H1 (cell line): ENCODE results near the gene SLC44A5. TPM values are rescaled to one million over a fixed set of nuclear protein-coding genes. Genes with fewer than 3 reads are reported as not detected.

Experiments used
- CTCF ChIA-PET: fragments of 300-600 bp; sonication (Branson Sonifier 250); formaldehyde crosslinking; loops from one replicate; lab custom pipeline; 2021; ENCODE audit not compliant: partially characterized antibody; lab: Charles Lee
- POLR2A ChIA-PET: fragments of 300-600 bp; sonication (Branson Sonifier 250); formaldehyde crosslinking; loops from one replicate; lab custom pipeline; 2021; ENCODE audit warnings: inconsistent platforms; ENCODE audit not compliant: partially characterized antibody; lab: Charles Lee
- DNase-seq, 2 experiments: peaks; one replicate each; pipeline versions ENCODE4 v3.0.0 to v3.0.0-alpha.2; 2010 to 2022; ENCODE audit warnings: low spot score in 2 of 2, low read depth in 1 of 2, mixed read lengths in 1 of 2
- FAIRE-seq: peaks from 2 replicates; lab custom pipeline; 2011; peaks lifted over from hg19 to GRCh38; lab: Jason Lieb, UNC
- H2AFZ ChIP-seq: 2 replicates; pipeline ENCODE4 v1.8.1; 2012; ENCODE audit warnings: low read length, inconsistent platforms
- H2AK5ac ChIP-seq: 2 replicates; pipeline ENCODE4 v1.6.1; 2013; ENCODE audit warnings: low read depth, low read length
- H2BK120ac ChIP-seq: replicated peaks from 2 replicates; pipeline ENCODE3; 2013; ENCODE audit warnings: low read depth, low read length, inconsistent platforms
- H2BK12ac ChIP-seq: 2 replicates; pipeline ENCODE4 v1.6.1; 2013; ENCODE audit warnings: low read depth, low read length
- H2BK15ac ChIP-seq: 2 replicates; pipeline ENCODE4 v1.6.1; 2013; ENCODE audit warnings: low read length
- H2BK20ac ChIP-seq: 2 replicates; pipeline ENCODE4 v1.6.1; 2013; ENCODE audit warnings: low read length
- H2BK5ac ChIP-seq: 2 replicates; pipeline ENCODE4 v1.6.1; 2013; ENCODE audit warnings: low read depth, low read length
- H3K14ac ChIP-seq: 2 replicates; pipeline ENCODE4 v1.6.1; 2013; ENCODE audit warnings: inconsistent platforms; ENCODE audit not compliant: insufficient read length
- H3K18ac ChIP-seq: 2 replicates; pipeline ENCODE4 v1.6.1; 2013; ENCODE audit warnings: low read length; ENCODE audit errors: extremely low read depth
- H3K23ac ChIP-seq: 2 replicates; pipeline ENCODE4 v1.6.1; 2013; ENCODE audit warnings: inconsistent platforms; ENCODE audit not compliant: insufficient read length
- H3K23me2 ChIP-seq: 2 replicates; pipeline ENCODE4 v1.6.1; 2013; ENCODE audit warnings: low read depth, low read length
- H3K27ac ChIP-seq: 2 replicates; pipeline ENCODE4 v1.6.1; 2011; ENCODE audit warnings: low read depth, low read length, inconsistent platforms
- H3K27me3 ChIP-seq, 4 experiments: replicated peaks in 1 of 4; 1 replicate in 1 of 4; 2 replicates in 3 of 4; pipeline versions ENCODE4 v1.6.1 to v1.8.1; 2011 to 2013; ENCODE audit warnings: low read length in 3 of 4, mild to moderate bottlenecking in 3 of 4, inconsistent platforms in 2 of 4, mixed read lengths in 2 of 4, moderate library complexity in 1 of 4; ENCODE audit not compliant: control insufficient read depth in 3 of 4, insufficient read depth in 3 of 4; ENCODE audit errors: extremely low read depth in 1 of 4
- H3K36me3 ChIP-seq, 4 experiments: 2 replicates each; pipeline versions ENCODE4 v1.6.1 to v1.8.1; 2011 to 2013; ENCODE audit warnings: mild to moderate bottlenecking in 4 of 4, low read length in 3 of 4, moderate library complexity in 2 of 4, control low read depth in 1 of 4, inconsistent platforms in 1 of 4; ENCODE audit not compliant: insufficient read depth in 4 of 4, control insufficient read depth in 2 of 4
- H3K4ac ChIP-seq: replicated peaks from 2 replicates; pipeline ENCODE3; 2013; ENCODE audit warnings: low read length, low read depth, mixed read lengths, inconsistent platforms; ENCODE audit not compliant: insufficient read length
- H3K4me1 ChIP-seq, 4 experiments: replicated peaks in 1 of 4; 1 replicate in 1 of 4; 2 replicates in 3 of 4; pipeline versions ENCODE4 v1.6.1 to v1.8.1; 2011 to 2013; ENCODE audit warnings: low read length in 3 of 4, inconsistent platforms in 2 of 4, mixed read lengths in 1 of 4; ENCODE audit not compliant: insufficient read depth in 4 of 4, control insufficient read depth in 3 of 4
- H3K4me2 ChIP-seq, 2 experiments: 2 replicates each; pipeline versions ENCODE4 v1.6.1 to v1.8.1; 2011 to 2013; ENCODE audit warnings: low read depth in 2 of 2, low read length in 2 of 2, control low read depth in 1 of 2, inconsistent platforms in 1 of 2, mild to moderate bottlenecking in 1 of 2; ENCODE audit not compliant: insufficient read depth in 1 of 2
- H3K4me3 ChIP-seq, 4 experiments: fragments of 200-600, 300-600 bp in 1 of 4; sonication (generic), shearing (Covaris generic), sonication (Bioruptor Twin) in 1 of 4; 2 replicates each; pipeline versions ENCODE4 v1.5.1 to v1.8.1; 2011 to 2016; ENCODE audit warnings: low read length in 4 of 4, low read depth in 3 of 4, control low read depth in 2 of 4, inconsistent platforms in 2 of 4, mild to moderate bottlenecking in 2 of 4, mixed read lengths in 1 of 4, moderate library complexity in 1 of 4; ENCODE audit not compliant: insufficient read depth in 2 of 4; ENCODE audit errors: extremely low read depth in 1 of 4
- H3K56ac ChIP-seq: replicated peaks from 2 replicates; pipeline ENCODE3; 2013; ENCODE audit warnings: low read depth, mild to moderate bottlenecking, mixed read lengths, low read length, inconsistent platforms; ENCODE audit not compliant: insufficient read length
- H3K79me1 ChIP-seq: 2 replicates; pipeline ENCODE4 v1.6.1; 2013; ENCODE audit warnings: low read depth, low read length, control low read depth
- H3K79me2 ChIP-seq, 2 experiments: 2 replicates each; pipeline versions ENCODE4 v1.6.1 to v1.8.1; 2012 to 2013; ENCODE audit warnings: low read length in 2 of 2, mild to moderate bottlenecking in 2 of 2, inconsistent platforms in 1 of 2; ENCODE audit not compliant: insufficient read depth in 2 of 2, control insufficient read depth in 1 of 2
- H3K9ac ChIP-seq, 4 experiments: replicated peaks in 1 of 4; 1 replicate in 1 of 4; 2 replicates in 3 of 4; pipeline versions ENCODE4 v1.6.1 to v1.8.1; 2011 to 2013; ENCODE audit warnings: low read depth in 3 of 4, low read length in 3 of 4, control low read depth in 2 of 4, mild to moderate bottlenecking in 2 of 4, moderate library complexity in 2 of 4, inconsistent platforms in 1 of 4; ENCODE audit errors: extremely low read depth in 1 of 4
- H3K9me3 ChIP-seq, 2 experiments: 2 replicates each; pipeline versions ENCODE4 v1.6.1 to v1.8.1; 2012 to 2013; ENCODE audit warnings: mild to moderate bottlenecking in 2 of 2, moderate library complexity in 2 of 2, control low read depth in 1 of 2, inconsistent platforms in 1 of 2, low read depth in 1 of 2, low read length in 1 of 2, mixed read lengths in 1 of 2; ENCODE audit not compliant: insufficient read depth in 2 of 2
- H4K20me1 ChIP-seq, 2 experiments: replicated peaks in 1 of 2; 2 replicates each; pipeline versions ENCODE3 to v1.8.1; 2011 to 2013; ENCODE audit warnings: inconsistent platforms in 2 of 2, low read length in 2 of 2, mild to moderate bottlenecking in 1 of 2; ENCODE audit not compliant: insufficient read depth in 2 of 2, control insufficient read depth in 1 of 2
- H4K5ac ChIP-seq: 2 replicates; pipeline ENCODE4 v1.6.1; 2013; ENCODE audit warnings: low read length, low read depth, mixed read lengths, inconsistent platforms; ENCODE audit not compliant: insufficient read length
- H4K8ac ChIP-seq: 2 replicates; pipeline ENCODE4 v1.8.0; 2013; ENCODE audit warnings: mild to moderate bottlenecking, moderate library complexity, low read length, inconsistent platforms; ENCODE audit not compliant: insufficient read depth; ENCODE audit errors: extremely low read depth
- H4K91ac ChIP-seq: replicated peaks from 2 replicates; pipeline ENCODE3; 2013; ENCODE audit warnings: low read length, mixed read lengths, inconsistent platforms; ENCODE audit not compliant: insufficient read length
- ASH2L ChIP-seq: fragments of 200-600, 300-600 bp; sonication (generic); IDR thresholded peaks from one replicate; pipeline ENCODE4 v1.7.1; 2017; ENCODE audit warnings: low read length
- CBX5 ChIP-seq: fragments of 300-800, 300-1000 bp; sonication (generic); IDR thresholded peaks from 2 replicates; pipeline ENCODE4 v1.7.1; 2016; ENCODE audit warnings: antibody characterized with exemption, low read length, low read depth
- CBX8 ChIP-seq: fragments of 300-800, 300-1000 bp; sonication (generic); IDR thresholded peaks from 2 replicates; pipeline ENCODE4 v1.7.1; 2016; ENCODE audit warnings: low read depth, low read length, borderline replicate concordance
- CREB1 ChIP-seq: IDR thresholded peaks from 2 replicates; pipeline ENCODE4 v1.6.1; 2012; ENCODE audit warnings: inconsistent platforms
- CTBP2 ChIP-seq: IDR thresholded peaks from 2 replicates; pipeline ENCODE4 v1.7.0; 2011; ENCODE audit warnings: borderline replicate concordance, mild to moderate bottlenecking, moderate library complexity, mixed read lengths, low read length; ENCODE audit not compliant: insufficient read depth, insufficient read length
- EP300 ChIP-seq, 2 experiments: IDR thresholded peaks; 1 replicate in 1 of 2; 2 replicates in 1 of 2; pipeline ENCODE4 v1.6.1; 2011 to 2012; ENCODE audit warnings: low read depth in 2 of 2, low read length in 2 of 2, mild to moderate bottlenecking in 2 of 2, borderline replicate concordance in 1 of 2, inconsistent platforms in 1 of 2, moderate library complexity in 1 of 2
- RBBP5 ChIP-seq: IDR thresholded peaks from 2 replicates; pipeline ENCODE4 v1.7.1; 2012; ENCODE audit warnings: low read depth, mild to moderate bottlenecking, inconsistent platforms, low read length, moderate library complexity, borderline replicate concordance
- RNF2 ChIP-seq: fragments of 200-900, 300-1000 bp; sonication (generic); IDR thresholded peaks from 2 replicates; pipeline ENCODE4 v1.7.1; 2016; ENCODE audit warnings: borderline replicate concordance, low read depth, mild to moderate bottlenecking, antibody characterized with exemption, low read length; ENCODE audit not compliant: poor library complexity, severe bottlenecking; ENCODE audit errors: missing control alignments
- WGBS, 2 experiments: shearing (Covaris generic) in 1 of 2; methylation state at CpG; one replicate each; pipeline versions ENCODE4 v1.1.6 to v1.1.7; 2013 to 2015; ENCODE audit warnings: low lambda C conversion rate in 2 of 2, mixed read lengths in 2 of 2, inconsistent platforms in 1 of 2, low coverage in 1 of 2, missing lambda C conversion rate in 1 of 2; ENCODE audit not compliant: insufficient replicate concordance in 2 of 2, insufficient coverage in 1 of 2, insufficient read length in 1 of 2; ENCODE audit errors: extremely low coverage in 1 of 2, missing lambda C conversion rate in 1 of 2; 5-methylcytosine and 5-hydroxymethylcytosine counted together
- long read RNA-seq, 2 experiments: library from RNA in 1 of 2; library from capped mRNA in 1 of 2; stranded (forward); transcript quantifications; one replicate each; pipeline ENCODE4 v2.0.0, GENCODE V29; 2021; ENCODE audit warnings: inconsistent platforms in 1 of 2
- polyA minus RNA-seq, 3 experiments: library from RNA; depleted of rRNA, polyadenylated mRNA; stranded (reverse); fragments of >200 nt; gene quantifications; 1 replicate in 2 of 3; 2 replicates in 1 of 3; pipeline ENCODE4 v1.2.3, GENCODE V29; 2011
- polyA plus RNA-seq, 7 experiments: library from polyadenylated mRNA; depleted of rRNA in 3 of 7; stranded (reverse) in 5 of 7; unstranded in 2 of 7; fragments of >200 nt in 5 of 7; fragments of 200-250 nt in 2 of 7; gene quantifications; 1 replicate in 5 of 7; 2 replicates in 1 of 7; 4 replicates in 1 of 7; pipeline versions ENCODE4 v1.2.1 to v1.2.3, GENCODE V29; 2011 to 2013; ENCODE audit warnings: missing spikeins in 2 of 7, mixed read lengths in 2 of 7
- total RNA-seq: library from RNA; stranded (reverse); fragmentation: NEBNext Ultra II Directional; extraction: Animal tissue kit (Norgen Biotek cat#: 25700); gene quantifications from 2 replicates; pipeline ENCODE4 v1.2.1, GENCODE V29; 2021
- TF ChIP-seq, protein P1 (sequence below): IDR thresholded peaks from 2 replicates; pipeline ENCODE4 v1.6.1; 2011; ENCODE audit warnings: low read length, improper control_type of control experiment

The SLC44A5 gene
- total RNA-seq (2.7 and 3.3 TPM in 2 replicates), polyA plus RNA-seq (2011; rRNA removed) (1.4 and 1.8 TPM in 2 replicates), polyA minus RNA-seq (2011; rRNA and poly(A)+ RNA removed) (3.2 and 4.1 TPM in 2 replicates)
- polyA plus RNA-seq (2011; cell fraction: cytosol; rRNA removed) = 2.5 TPM
- polyA plus RNA-seq (2011; cell fraction: nucleus; rRNA removed) = 2.2 TPM
- polyA plus RNA-seq (2012, experiment 1 of 2) = 0.70 to 2.3 TPM (median 1.2 TPM) in 4 replicates
- 0.18 TPM for polyA plus RNA-seq (2012, experiment 2 of 2)
- polyA plus RNA-seq (2013, experiment 1 of 2) = 3.1 TPM
- polyA plus RNA-seq (2013, experiment 2 of 2) = 2.6 TPM
- polyA minus RNA-seq (2011; cell fraction: cytosol; rRNA and poly(A)+ RNA removed) = 1.8 TPM
- polyA minus RNA-seq (2011; cell fraction: nucleus; rRNA and poly(A)+ RNA removed) = 6.0 TPM
- long read RNA-seq, experiment 1, partial matches to known transcripts = 0 of 1 reads
- long read RNA-seq, experiment 1, other reads (novel, unspliced or antisense) = 1 of 1 reads
- long read RNA-seq, experiment 2, partial matches to known transcripts = 0 of 1 reads
- long read RNA-seq, experiment 2, other reads (novel, unspliced or antisense) = 1 of 1 reads

DNA sequence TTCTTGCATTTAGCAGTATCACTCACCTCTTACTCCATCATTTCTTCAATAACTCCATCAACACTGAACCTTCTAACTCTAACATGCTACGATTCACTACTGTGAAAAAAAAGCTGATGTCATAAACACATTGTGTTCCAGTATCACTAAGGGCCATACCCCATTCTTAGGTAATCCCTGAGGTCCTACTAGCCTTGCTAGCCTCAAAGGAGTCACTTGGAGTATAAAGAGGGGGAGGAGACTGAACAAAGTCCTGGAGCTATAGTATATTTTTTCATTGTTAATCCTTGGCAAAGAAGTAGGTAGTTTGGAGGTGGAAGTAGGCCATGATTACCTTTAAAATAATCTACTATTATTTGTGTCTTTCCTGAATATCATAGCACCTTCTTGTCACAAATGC is at the start of gene SLC44A5:
Gene SLC44A5 (minus strand): TSS at position 101 of the 400 bp plus-strand sequence. CDS start 69,667 bp downstream, outside the sequence.
- peaks cover 0 to 25% (median 19%) of the 10 kb centered on the region in 4 experiments; a peak in 6 of 7 replicates for H3K27me3 ChIP-seq
- POLR2A ChIA-PET = no interaction called here
- no peak within 1 kb of the TSS for H2BK5ac ChIP-seq
- no peak within 1 kb of the TSS for H3K9ac ChIP-seq
- H3K18ac ChIP-seq = no peak within 1 kb of the TSS
- H3K4ac ChIP-seq = no peak within 1 kb of the TSS
- H2BK20ac ChIP-seq = no peak within 1 kb of the TSS
- H2BK120ac ChIP-seq = no peak within 1 kb of the TSS
- H2BK12ac ChIP-seq = no peak within 1 kb of the TSS
- CTCF ChIA-PET = interaction anchor here (0.6 to 2.7 kb wide), 2 partner anchors 21 to 154 kb away, joined by 3 to 8 read pairs; no protein-coding TSS in a partner anchor
- peaks cover 0 to 4% (median 0%) of the 10 kb centered on the region in 4 experiments; a peak in 1 of 7 replicates for H3K4me1 ChIP-seq
- H3K36me3 ChIP-seq = no peaks in the 10 kb centered on the region
- H4K91ac ChIP-seq = no peak within 1 kb of the TSS
- FAIRE-seq = no peak
- H3K14ac ChIP-seq = no peak within 1 kb of the TSS
- no peaks in the 10 kb centered on the region for H3K9me3 ChIP-seq
- no peak within 1 kb of the TSS for H3K4me2 ChIP-seq
- 92 to 100% methylated on average over 1 of the region's 1 CpG for WGBS, 2 experiments
- H3K4me3 ChIP-seq = no peak within 1 kb of the TSS
- H4K8ac ChIP-seq = no peak within 1 kb of the TSS
- H3K27ac ChIP-seq = no peak within 1 kb of the TSS
- no peak within 1 kb of the TSS for H3K23ac ChIP-seq
- H3K56ac ChIP-seq = no peak within 1 kb of the TSS
- H2AK5ac ChIP-seq = no peak within 1 kb of the TSS
- no peak for DNase-seq
- H3K79me2 ChIP-seq = no peaks in the 10 kb centered on the region
- H4K5ac ChIP-seq = no peak within 1 kb of the TSS
- H2BK15ac ChIP-seq = no peak within 1 kb of the TSS
- H3K79me1 ChIP-seq = no peaks in the 10 kb centered on the region
- H4K20me1 ChIP-seq = no peaks in the 10 kb centered on the region
- H2AFZ ChIP-seq = no peak within 1 kb of the TSS
- H3K23me2 ChIP-seq = peaks cover 13% of the 10 kb centered on the region; the same call in 1 of the 2 replicates
- TF ChIP-seq, protein P1, sequence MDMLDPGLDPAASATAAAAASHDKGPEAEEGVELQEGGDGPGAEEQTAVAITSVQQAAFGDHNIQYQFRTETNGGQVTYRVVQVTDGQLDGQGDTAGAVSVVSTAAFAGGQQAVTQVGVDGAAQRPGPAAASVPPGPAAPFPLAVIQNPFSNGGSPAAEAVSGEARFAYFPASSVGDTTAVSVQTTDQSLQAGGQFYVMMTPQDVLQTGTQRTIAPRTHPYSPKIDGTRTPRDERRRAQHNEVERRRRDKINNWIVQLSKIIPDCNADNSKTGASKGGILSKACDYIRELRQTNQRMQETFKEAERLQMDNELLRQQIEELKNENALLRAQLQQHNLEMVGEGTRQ = no peak
- no peak for TF ChIP-seq CTBP2
- no peak for TF ChIP-seq CREB1
- no peak for TF ChIP-seq ASH2L
- no peak for TF ChIP-seq CBX5
- no peak for TF ChIP-seq RBBP5
- TF ChIP-seq CBX8 = no peak
- TF ChIP-seq EP300 (IDR thresholded peaks at IDR 0.05; ENCODE audit: borderline replicate concordance in 1 of 2, low read depth in 2 of 2, low read length in 2 of 2) = no peak
- TF ChIP-seq RNF2 = no peak
